Neural cell (in vitro differentiated cells): ENCODE measurements around the gene CFAP65.

Experiments
- CTCF ChIP-seq: fragments of 450-650 bp; IDR thresholded peaks from 2 replicates; pipeline ENCODE4 v1.5.1; 2014; ENCODE audit warnings: antibody characterized with exemption, mild to moderate bottlenecking, moderate library complexity; ENCODE audit not compliant: poor library complexity, severe bottlenecking
- EZH2 ChIP-seq: fragments of 200-600, 300-800 bp; shearing (Covaris generic), sonication (generic); IDR thresholded peaks from 2 replicates; pipeline ENCODE4 v1.6.1; 2014; ENCODE audit warnings: antibody characterized with exemption, low read length, borderline replicate concordance, mild to moderate bottlenecking; ENCODE audit not compliant: insufficient read depth, poor library complexity, severe bottlenecking
- POLR2AphosphoS5 ChIP-seq: IDR thresholded peaks from 2 replicates; pipeline ENCODE4 v1.6.1; 2012
- RAD21 ChIP-seq: fragments of 450-650 bp; conservative IDR thresholded peaks from 2 replicates; pipeline ENCODE4 v1.6.1; 2014; ENCODE audit warnings: antibody characterized with exemption, mild to moderate bottlenecking, moderate library complexity
- REST ChIP-seq: IDR thresholded peaks from 2 replicates; pipeline ENCODE4 v1.6.1; 2012; ENCODE audit warnings: borderline replicate concordance
- SMC3 ChIP-seq: fragments of 450-650 bp; conservative IDR thresholded peaks from 2 replicates; pipeline ENCODE4 v1.6.1; 2014; ENCODE audit warnings: antibody characterized with exemption, mild to moderate bottlenecking, moderate library complexity; ENCODE audit not compliant: poor library complexity

GRCh38 chr2:219041252-219041651, at the start of gene CFAP65:
- TF ChIP-seq CTCF (no peak), POLR2AphosphoS5 (no peak), EZH2 (no peak), REST (no peak), RAD21 (no peak), SMC3 (no peak)
